ENCODE results near the gene MRPS27. TPM values are rescaled to one million over a fixed set of nuclear protein-coding genes. Genes with fewer than 3 reads are reported as not detected.

Gene MRPS27
- total and polyA plus RNA-seq, 8 donors = 9.4 to 28.0 (median 20.6) TPM

- WGBS, 2 donors = 94 to 97% methylated on average over 1 of the region's 1 CpG
- FAIRE-seq = no peak
Measured at GRCh38 chr5:72245546-72245945, 74.5 kb downstream of the MRPS27 start.

DNA sequence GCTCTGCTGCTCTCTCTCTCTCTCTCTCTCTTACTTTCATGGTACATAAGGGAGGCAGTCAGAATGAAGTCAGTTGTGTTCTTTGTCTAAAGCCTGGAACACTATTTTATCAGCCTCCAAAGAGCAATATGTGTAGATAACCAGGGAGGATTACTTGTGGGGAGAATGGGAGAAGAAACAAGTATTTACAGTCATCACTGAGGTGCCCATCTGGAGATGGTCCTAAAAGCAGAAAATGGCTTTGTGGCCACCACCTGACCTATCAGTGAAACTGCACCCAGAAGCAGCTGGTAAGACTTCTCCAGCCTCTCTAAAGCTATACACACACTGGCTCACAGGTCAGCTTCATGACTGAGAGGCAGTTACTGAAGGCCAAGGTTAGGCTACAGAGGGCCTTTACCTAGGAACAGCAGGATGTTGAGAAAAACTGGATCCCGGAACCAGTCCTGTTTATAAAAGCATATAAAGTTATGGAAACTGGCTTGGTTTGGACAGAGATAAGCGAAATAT is 75.1 kb downstream of the MRPS27 start:
- DNase-seq (peak in 1 of 6 donors; percentile 36), FAIRE-seq (no peak), ATAC-seq (peak; percentile 21 to 75 (median 66))
- Histone ChIP-seq H3K4me1 (peaks cover 0 to 20% (median 16%) of the 10 kb centered on the region in 3 donors), H3K4me3 (no peak overlapping the region), H3K9me3 (no peaks in the 10 kb centered on the region), H3K27ac (no peak overlapping the region), H3K27me3 (no peaks in the 10 kb centered on the region), H3K36me3 (no peaks in the 10 kb centered on the region)
- intact Hi-C loops (cut with DNase I) = no loop called here
- TF ChIP-seq, protein P1, sequence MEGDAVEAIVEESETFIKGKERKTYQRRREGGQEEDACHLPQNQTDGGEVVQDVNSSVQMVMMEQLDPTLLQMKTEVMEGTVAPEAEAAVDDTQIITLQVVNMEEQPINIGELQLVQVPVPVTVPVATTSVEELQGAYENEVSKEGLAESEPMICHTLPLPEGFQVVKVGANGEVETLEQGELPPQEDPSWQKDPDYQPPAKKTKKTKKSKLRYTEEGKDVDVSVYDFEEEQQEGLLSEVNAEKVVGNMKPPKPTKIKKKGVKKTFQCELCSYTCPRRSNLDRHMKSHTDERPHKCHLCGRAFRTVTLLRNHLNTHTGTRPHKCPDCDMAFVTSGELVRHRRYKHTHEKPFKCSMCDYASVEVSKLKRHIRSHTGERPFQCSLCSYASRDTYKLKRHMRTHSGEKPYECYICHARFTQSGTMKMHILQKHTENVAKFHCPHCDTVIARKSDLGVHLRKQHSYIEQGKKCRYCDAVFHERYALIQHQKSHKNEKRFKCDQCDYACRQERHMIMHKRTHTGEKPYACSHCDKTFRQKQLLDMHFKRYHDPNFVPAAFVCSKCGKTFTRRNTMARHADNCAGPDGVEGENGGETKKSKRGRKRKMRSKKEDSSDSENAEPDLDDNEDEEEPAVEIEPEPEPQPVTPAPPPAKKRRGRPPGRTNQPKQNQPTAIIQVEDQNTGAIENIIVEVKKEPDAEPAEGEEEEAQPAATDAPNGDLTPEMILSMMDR (IDR thresholded peaks at IDR 0.05) = peak in 1 of 4 donors; percentile 23
- WGBS, 2 donors = 70 to 86% methylated on average over 2 of the region's 2 CpGs

More at GRCh38 chr5:72245546-72245945, 74.5 kb downstream of the MRPS27 start:
- H3K36me3 ChIP-seq = no peaks in the 10 kb centered on the region
- TF ChIP-seq, protein P1 (IDR thresholded peaks at IDR 0.05) = no peak
- H3K27me3 ChIP-seq = no peaks in the 10 kb centered on the region
- peaks cover 0 to 20% (median 16%) of the 10 kb centered on the region in 3 donors for H3K4me1 ChIP-seq
- H3K4me3 ChIP-seq = no peak overlapping the region
- ATAC-seq (no peak), DNase-seq (no peak)
- no peaks in the 10 kb centered on the region for H3K9me3 ChIP-seq
- intact Hi-C loops (cut with DNase I) = no loop called here
- H3K27ac ChIP-seq = no peak overlapping the region

GRCh38 chr5:72243706-72244105 is 76.3 kb downstream of the MRPS27 start:
- intact Hi-C loops (cut with DNase I) = no loop called here
- WGBS, 2 donors = 45 to 52% methylated on average over 2 of the region's 2 CpGs
- DNase-seq (no peak), ATAC-seq (no peak), FAIRE-seq (no peak)
- TF ChIP-seq, protein P1 (IDR thresholded peaks at IDR 0.05) = no peak
- H3K4me1 ChIP-seq = peaks cover 0 to 20% (median 16%) of the 10 kb centered on the region in 3 donors
- no peak overlapping the region for H3K27ac ChIP-seq
- no peak overlapping the region for H3K4me3 ChIP-seq
- H3K27me3 ChIP-seq = no peaks in the 10 kb centered on the region
- no peaks in the 10 kb centered on the region for H3K9me3 ChIP-seq
- H3K36me3 ChIP-seq = no peaks in the 10 kb centered on the region

DNA sequence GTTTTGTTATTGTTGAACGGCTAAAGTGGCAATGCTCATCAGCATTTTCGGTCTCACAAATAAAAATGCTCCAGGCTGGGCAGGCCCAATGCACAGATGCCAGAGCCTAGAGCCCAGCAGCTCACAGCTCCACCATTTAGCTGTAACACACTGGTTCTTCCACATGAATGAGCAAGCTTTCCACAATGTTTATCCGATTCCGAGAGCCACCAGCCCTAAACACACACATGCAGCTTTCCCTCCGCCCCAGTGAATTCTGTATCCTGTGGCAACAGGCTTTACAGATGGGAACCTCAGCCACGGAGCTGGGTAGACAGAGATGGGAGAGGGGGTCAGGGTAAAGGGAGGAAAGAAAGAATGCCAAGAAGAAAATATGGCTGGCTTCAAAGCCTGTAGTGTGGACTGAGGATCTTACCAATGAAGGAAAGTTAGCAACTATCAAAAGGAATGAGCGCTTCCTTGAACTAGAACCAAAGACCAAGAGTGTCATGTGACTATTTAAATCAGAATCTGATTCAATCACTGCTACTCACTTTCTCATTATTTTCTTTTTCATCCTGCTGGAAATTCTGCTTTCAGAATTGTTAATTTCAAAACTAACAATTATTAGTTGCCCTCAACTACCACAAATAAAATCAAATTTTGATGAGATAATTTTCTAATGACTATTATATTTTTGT is 77.1 kb downstream of the MRPS27 start:
- intact Hi-C loops (cut with DNase I) = no loop called here
- no peaks in the 10 kb centered on the region for H3K36me3 ChIP-seq
- H3K27me3 ChIP-seq = no peaks in the 10 kb centered on the region
- ATAC-seq (peak in 2 of 4 donors; percentile 59 to 69), FAIRE-seq (no peak), DNase-seq (peak in 1 of 6 donors; percentile 6)
- H3K9me3 ChIP-seq = no peaks in the 10 kb centered on the region
- H3K4me3 ChIP-seq = no peak overlapping the region
- 94% methylated on average over 7 of the region's 7 CpGs for WGBS, 2 donors
- H3K4me1 ChIP-seq = peaks cover 0 to 16% (median 12%) of the 10 kb centered on the region in 3 donors
- no peak overlapping the region for H3K27ac ChIP-seq
- TF ChIP-seq, protein P1 (IDR thresholded peaks at IDR 0.05) = no peak
